ENCODE data around the gene KRT13. TPM values are rescaled to one million over a fixed set of nuclear protein-coding genes. Genes with fewer than 3 reads are reported as not detected.

Gene KRT13
- total RNA-seq, 3 donors from 2014 or later: 1.6 TPM; not detected in 2

GRCh38 chr17:41528959-41529353 is 23.5 kb upstream of the KRT13 start:
- Histone ChIP-seq H3K4me1 (peaks cover 0 to 4% of the 10 kb centered on the region in 2 donors), H3K4me3 (peak overlapping the region in 2 of 3 donors; percentile 57 to 69), H3K9me3 (no peaks in the 10 kb centered on the region), H3K36me3 (no peaks in the 10 kb centered on the region), H3K27ac (peak overlapping the region; percentile 87 to 94), H3K27me3 (peaks cover 3 to 18% of the 10 kb centered on the region in 2 donors)
- no peak for DNase-seq (ENCODE audit: low spot score in 2 of 2)
- intact Hi-C loops (cut with DNase I; ENCODE audit: low total_unique reads): no loop called here
- TF ChIP-seq POLR2A (IDR thresholded peaks at IDR 0.05) (no peak), POLR2AphosphoS5 (IDR thresholded peaks at IDR 0.05) (no peak), CTCF (IDR thresholded peaks at IDR 0.05) (no peak)

GRCh38 chr17:41527063-41528023 is 21.9 kb upstream of the KRT13 start:
- Histone ChIP-seq H3K27me3 (peaks cover 3 to 18% of the 10 kb centered on the region in 2 donors), H3K4me1 (peaks cover 0 to 4% of the 10 kb centered on the region in 2 donors), H3K4me3 (peak overlapping the region in 2 of 3 donors; percentile 57 to 69), H3K27ac (peak overlapping the region; percentile 87 to 94), H3K9me3 (no peaks in the 10 kb centered on the region), H3K36me3 (no peaks in the 10 kb centered on the region)
- no peak for DNase-seq (ENCODE audit: low spot score in 2 of 2)
- TF ChIP-seq POLR2AphosphoS5 (IDR thresholded peaks at IDR 0.05) (no peak), CTCF (IDR thresholded peaks at IDR 0.05) (no peak), POLR2A (IDR thresholded peaks at IDR 0.05) (no peak)
- intact Hi-C loops (cut with DNase I; ENCODE audit: low total_unique reads): no loop called here

GRCh38 chr17:41524261-41524660 is 18.8 kb upstream of the KRT13 start:
- H3K9me3 ChIP-seq: no peaks in the 10 kb centered on the region
- no peak for DNase-seq (ENCODE audit: low spot score in 2 of 2)
- H3K27me3 ChIP-seq: peaks cover 3 to 15% of the 10 kb centered on the region in 2 donors
- intact Hi-C loops (cut with DNase I; ENCODE audit: low total_unique reads): no loop called here
- H3K36me3 ChIP-seq: no peaks in the 10 kb centered on the region
- peaks cover 0 to 6% of the 10 kb centered on the region in 2 donors for H3K4me1 ChIP-seq
- H3K27ac ChIP-seq: peak overlapping the region; percentile 77 to 89
- peak overlapping the region in 2 of 3 donors; percentile 57 to 69 for H3K4me3 ChIP-seq
- TF ChIP-seq POLR2A (IDR thresholded peaks at IDR 0.05) (no peak), CTCF (IDR thresholded peaks at IDR 0.05) (no peak), POLR2AphosphoS5 (IDR thresholded peaks at IDR 0.05) (peak in 1 of 3 donors; percentile 23)

- Histone ChIP-seq H3K27ac (peak overlapping the region; percentile 77 to 89), H3K27me3 (peaks cover 3 to 15% of the 10 kb centered on the region in 2 donors), H3K4me3 (peak overlapping the region in 2 of 3 donors; percentile 57 to 69), H3K9me3 (no peaks in the 10 kb centered on the region), H3K4me1 (peaks cover 0 to 6% of the 10 kb centered on the region in 2 donors), H3K36me3 (no peaks in the 10 kb centered on the region)
- DNase-seq (ENCODE audit: low spot score in 2 of 2): no peak
- intact Hi-C loops (cut with DNase I; ENCODE audit: low total_unique reads): no loop called here
- TF ChIP-seq POLR2AphosphoS5 (IDR thresholded peaks at IDR 0.05) (peak in 1 of 3 donors; percentile 27), POLR2A (IDR thresholded peaks at IDR 0.05) (no peak)
These were observed 18.4 kb upstream of the KRT13 start for GRCh38 chr17:41523787-41524186.

GRCh38 chr17:41523225-41523593 is 17.8 kb upstream of the KRT13 start:
- Histone ChIP-seq H3K36me3 (no peaks in the 10 kb centered on the region), H3K27me3 (peaks cover 3 to 12% of the 10 kb centered on the region in 2 donors), H3K4me3 (peak overlapping the region in 2 of 3 donors; percentile 57 to 69), H3K9me3 (no peaks in the 10 kb centered on the region), H3K27ac (peak overlapping the region; percentile 77 to 89), H3K4me1 (peaks cover 0 to 6% of the 10 kb centered on the region in 2 donors)
- no peak for TF ChIP-seq CTCF (IDR thresholded peaks at IDR 0.05)
- no peak for TF ChIP-seq POLR2AphosphoS5 (IDR thresholded peaks at IDR 0.05)
- no peak for TF ChIP-seq POLR2A (IDR thresholded peaks at IDR 0.05)
- DNase-seq (ENCODE audit: low spot score in 2 of 2): no peak
- intact Hi-C loops (cut with DNase I; ENCODE audit: low total_unique reads): no loop called here

Data from breast epithelium (tissue), 4 donors.